Activated CD8-positive, alpha-beta memory T cell treated with anti-CD3 and anti-CD28 coated beads for 24 hours (primary cell): ENCODE results near the gene ZNF319.

Experiments used
- DNase-seq: peaks from one replicate; pipeline ENCODE4 v3.0.0-alpha.2; 2020

The ZNF319 gene

DNA sequence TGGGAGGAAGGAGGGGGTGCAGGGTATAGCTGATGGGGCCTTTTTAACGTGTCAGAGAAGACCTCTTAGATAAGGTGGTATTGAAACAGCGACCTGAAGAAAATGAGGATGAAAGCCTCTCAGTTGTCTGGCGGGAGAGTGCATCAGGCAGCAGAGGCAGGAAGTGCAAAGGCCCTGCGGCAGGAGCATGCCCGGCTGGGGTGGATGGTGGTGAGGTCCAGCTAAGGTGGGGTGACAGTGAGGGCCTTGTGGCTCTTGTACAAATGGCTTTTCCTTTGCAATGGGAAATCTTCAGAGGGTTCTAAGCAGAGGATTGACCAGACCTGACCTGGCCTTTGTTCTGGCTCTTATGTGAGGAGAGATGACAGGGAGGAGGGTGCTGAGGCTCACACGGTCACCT, 36.5 kb upstream of the ZNF319 start:
- DNase-seq, result no peak

DNA sequence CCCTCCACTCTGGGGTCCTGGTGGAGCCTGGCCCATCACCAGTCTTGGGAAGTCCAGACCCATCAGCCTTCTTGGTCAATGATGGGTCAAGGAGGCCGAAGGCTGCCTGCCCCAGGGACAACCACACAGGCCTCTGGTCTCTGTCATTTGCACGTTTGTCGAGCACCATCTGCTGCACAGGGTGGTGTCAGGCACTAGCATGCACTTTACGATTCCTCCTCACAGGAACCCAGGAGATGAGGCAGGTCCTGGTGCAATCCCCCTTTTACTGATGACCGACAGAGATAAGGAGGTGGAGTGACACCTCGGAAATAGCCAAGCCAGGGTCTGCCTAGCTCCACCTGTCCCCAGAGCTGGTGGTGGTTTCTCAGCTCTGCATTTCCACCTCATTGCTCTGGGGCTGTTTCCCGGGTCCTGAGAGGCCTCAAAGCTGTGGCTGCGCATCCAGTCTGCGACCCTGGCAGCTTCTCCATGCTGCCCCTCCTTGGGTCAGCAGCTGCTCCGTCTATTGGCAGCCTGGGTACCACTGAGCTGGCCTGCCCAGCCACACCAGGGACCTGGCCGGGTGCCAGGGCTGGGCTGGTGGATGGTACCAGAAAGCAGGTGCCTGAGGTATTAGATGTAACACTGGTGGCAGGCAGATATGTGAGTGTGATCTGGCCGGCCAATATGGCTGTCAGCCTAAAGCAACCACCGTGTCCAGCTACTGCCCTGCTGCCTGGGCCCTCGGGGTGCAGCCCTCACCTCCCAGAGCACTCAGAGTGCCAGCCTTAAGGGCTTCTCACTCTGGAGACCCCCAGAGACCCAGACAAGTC, 35.1 kb upstream of the ZNF319 start:
- no peak for DNase-seq

DNA sequence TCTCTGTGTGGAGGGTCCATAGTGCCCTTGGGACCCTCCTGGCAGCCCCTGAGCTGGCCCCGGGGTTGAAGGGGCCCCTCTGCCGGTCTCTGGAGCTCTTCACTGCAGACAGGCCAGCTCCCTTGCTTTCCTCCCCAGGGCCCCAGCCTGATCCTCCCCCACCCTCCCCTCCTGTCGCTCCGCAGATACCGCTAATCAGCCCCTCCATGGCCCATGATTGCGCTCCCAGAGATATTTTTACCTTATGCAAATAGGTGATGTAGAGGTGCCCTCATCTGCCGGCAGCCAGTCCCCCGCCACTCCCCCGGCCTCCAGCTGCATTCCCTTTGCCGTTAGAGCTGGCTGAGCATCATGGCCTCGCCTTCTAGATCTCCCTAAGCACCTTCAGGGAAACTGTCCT, 34.3 kb upstream of the ZNF319 start:
- DNase-seq, result no peak

DNA sequence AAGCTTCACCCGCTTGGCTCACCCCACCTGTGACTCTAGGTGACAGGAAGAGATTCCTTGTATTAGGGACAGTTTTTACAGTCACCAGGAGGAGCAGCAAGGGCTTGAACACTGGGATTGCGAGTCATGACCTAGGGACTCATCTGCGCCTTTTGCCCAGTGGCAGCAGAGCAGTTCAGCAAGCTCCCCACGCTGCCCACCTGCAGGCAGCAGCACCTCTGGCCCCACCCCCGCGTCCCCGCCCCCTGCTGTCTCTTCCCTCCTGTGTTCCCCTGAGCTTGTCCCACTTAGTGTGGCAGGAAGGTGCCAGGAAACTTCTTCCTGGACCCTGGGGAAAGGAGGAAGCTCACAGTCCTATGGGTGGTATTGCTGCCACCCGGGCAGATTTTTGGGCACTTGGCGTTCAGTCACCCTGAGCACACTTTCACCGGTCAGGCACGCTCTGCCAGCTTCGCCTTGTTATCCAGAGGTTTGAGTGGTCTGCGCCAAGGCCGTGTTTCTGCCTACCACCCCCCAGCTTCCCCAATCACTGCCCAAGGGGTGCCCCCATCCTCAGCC, 33.7 kb upstream of the ZNF319 start:
- DNase-seq, result no peak

DNA sequence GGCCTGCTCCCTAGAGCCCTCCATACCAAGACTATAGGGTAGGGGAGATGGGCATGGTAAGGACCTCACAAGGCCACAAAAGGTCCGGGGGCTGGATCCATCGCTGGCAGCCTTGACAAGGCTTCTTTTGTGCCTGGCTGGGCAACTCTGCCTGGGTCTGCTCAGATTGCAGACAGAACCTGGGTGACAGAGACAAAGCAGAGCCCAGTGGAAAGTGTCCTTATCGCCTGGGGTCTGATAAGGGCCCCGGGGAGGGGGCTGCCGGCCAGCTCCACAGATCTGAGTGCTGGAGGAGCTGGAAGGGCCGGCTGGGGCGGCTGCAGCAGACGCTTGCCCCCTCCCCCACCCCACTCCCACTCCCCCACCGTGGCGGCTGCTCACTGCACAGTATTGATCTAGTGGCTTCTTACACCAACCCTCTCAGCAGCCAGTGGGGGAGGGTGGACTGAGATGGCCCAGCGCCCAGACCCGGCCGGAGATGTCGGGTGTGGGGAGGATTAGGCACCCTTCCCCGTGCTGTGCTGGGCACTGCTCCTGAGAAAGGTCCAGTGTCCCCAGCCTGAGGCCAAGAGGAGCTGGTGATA, 32.3 kb upstream of the ZNF319 start:
- no peak for DNase-seq

DNA sequence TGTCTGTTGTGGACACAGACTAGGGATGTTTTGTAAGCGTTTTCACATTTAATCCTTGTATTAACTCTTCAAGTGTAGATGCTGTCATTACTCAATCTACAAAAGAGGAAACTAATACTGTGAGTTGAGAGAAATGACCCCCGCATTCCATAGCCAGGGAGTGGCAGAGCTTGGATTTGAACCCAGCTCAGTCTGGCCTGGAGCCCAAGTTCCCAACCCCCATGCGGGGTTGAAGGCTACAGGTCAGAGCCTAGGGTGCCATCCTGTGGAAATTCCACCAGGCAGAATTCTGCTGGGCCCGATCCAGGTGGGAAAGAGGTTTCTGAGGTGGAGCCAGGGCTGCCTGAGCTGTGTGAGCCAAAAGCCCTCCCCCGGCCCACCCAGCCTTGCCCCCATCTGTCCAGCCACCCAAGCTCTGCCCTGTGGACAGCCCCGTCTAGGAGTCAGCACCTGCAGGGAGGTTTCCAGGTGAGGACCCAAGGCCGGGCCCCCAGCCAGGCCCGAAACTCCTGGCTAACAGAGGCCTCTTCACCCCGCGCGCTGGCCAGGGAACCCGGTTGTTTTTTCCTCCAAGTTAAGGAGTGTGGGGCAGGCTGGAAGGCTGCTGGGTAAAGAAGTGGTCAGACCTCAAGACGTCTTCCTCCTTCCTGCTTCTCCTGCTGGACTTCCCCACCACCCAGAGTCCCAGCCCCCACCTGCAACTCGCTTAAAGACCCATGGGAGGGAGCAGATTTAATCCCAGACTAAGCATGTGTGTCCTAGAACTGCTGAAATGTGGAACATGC, 30.7 kb upstream of the ZNF319 start:
- DNase-seq, result no peak

DNA sequence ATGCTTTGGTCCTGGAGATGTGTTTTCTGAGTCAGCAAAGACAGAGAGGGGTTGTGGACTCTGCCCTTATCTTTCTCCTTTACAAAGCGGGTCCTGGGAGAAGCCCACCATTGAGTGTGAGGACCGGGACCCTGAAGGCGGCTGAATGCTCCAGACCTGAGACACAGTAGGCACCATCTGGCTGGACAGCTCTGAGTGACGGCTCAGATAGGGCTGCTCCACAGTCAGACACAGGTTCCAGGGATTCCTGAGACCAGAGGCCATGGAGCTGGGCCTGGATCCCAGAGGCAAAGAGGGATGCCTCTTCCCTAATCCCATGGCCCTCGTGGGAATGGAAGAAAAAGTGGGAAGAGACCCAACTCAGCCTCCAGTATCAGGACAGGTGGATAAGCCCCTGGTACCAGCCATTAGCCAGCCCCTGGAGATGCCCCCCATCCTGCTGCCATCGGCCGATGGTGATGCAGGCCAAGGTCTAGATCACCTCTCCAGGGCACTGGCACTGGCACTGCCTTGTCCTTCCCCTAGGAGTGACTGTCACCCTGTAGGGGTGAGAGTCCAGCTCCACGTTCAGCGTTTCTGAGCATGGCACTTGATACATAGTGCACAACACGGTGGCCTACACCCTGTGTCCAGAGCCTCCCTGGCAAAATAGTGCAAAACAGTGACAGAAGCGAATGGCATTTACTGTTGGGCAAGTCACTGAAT, 29.8 kb upstream of the ZNF319 start:
- no peak for DNase-seq

DNA sequence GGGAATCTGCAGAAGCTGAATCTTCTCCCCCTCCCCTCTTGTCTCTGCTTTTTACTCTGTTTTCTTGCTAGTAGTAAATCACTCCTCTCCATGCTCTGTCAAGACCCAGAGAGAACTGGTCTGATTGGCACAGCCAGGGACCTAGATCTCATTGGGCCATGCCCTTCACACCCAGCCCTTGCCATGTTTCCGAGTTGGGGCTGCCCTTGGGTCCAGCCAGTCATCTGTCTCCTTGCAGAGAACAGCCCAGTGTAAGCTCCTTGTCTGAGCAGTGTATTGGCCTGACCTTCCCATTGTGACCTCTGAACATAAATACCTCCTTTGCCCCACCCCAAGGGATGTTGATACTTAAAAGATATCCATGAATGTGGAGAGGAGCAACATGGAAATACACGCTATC, 28.9 kb upstream of the ZNF319 start:
- DNase-seq, result no peak

DNA sequence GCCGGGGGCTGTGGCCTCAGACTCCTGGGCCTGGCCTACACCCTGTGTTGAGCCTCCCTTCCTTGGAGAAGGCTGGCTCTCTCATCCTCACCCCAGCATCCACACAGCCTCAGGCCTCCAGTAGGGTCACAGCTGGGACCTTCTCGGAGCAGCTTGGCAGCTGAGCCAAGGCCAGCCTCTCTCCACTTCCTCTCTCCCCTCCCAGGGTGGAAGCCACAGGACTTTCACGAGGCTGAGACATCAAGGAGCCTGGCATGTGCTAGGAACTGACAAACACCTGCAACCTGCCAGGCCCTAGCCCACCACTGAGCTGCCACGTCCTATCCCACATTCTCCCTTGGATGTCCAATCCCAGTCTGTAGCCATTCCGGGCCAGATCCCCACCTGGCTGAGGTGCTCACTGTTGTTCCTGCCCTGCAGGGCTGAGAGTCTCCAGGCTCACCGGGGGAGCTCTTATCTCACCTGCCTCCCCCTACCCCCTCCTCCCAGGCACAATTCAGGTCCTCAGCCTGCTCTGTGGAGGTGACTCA, 28.1 kb upstream of the ZNF319 start:
- DNase-seq, result no peak

DNA sequence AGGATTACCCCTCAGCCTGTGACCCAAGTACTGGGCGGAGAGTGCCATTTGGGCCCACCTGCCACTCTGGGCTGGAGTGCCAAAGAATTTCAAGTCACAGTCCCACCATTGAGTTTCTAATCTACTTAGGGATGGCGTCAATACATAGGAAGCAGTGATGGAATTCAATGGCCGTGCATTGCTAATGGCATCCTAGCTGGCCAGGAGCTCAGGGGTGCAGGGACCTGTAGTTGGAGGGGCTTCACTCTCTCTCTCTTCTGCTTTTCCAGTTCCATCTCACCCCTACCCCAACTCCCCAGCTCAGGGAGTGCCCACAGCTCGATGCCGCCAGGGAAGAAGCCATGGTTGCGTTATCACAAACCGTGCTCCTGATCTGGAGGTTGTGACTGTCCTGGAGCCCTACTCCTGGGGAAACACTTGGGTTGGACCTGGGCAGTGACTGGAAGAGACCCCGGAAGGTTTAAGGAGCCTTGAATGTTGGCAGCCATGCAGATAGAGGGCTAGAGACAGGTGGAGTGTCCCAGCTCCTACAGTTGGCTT, 27.5 kb upstream of the ZNF319 start:
- DNase-seq, result no peak

DNA sequence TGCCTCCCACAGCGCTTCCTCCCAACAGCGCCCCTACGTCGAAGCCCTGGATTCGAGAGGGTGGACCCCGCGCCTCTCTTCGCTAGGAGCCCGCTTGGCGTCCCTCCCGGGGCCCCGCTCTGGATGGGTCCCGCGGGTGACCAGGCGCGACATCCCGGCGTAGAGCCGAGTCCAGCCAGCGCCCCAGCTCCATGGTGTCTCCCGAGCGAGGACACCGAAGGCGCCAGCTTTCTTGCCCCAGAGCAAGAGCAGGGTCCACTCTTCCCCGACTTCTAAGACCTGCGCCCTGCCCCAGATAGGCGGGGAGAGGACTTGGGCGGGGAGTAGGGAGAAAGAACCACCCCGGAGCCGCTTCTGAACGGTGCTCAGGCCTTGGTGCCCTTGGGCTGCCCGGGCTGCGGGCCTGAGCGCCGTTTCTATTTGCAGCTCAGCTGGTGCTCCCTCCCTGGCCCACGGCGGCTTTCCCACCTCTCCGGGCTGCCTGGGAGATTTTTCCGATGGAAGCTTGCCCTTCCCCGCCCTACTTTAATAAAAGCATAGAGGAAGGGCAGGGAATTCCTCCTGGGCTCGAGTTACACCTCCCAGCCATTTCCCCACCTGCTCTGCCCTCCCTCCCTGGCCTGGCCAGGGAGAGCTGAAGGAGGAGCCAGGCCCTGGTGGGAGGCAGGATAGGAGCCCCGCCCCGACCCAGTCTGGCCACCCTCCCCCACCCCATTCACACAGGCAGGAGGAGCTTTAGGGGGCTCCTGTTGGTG, 26.9 kb upstream of the ZNF319 start:
- no peak for DNase-seq

DNA sequence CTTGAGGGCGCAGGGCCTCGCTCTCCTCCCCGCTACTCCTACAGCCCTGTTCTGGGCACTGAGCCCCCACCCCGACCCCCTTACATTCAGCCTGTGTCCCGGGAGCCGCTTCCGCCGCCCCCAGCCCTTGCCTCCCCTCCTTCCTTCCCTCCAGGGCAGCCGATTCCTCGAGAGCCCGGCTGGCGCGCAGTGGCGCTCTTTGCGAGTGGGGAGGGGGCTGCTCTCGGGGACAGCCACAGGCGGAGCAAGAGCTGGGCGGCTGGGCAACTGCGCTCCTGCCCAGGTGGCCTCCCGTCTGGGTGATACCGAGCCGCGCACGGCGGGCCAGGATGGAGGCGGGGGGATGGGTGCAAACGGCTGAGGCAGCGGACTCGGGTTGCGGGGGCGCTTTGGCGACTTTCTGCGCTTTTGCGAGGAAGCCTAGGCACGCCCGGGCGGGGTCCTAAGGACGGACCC, 26.3 kb upstream of the ZNF319 start:
- no peak for DNase-seq

DNA sequence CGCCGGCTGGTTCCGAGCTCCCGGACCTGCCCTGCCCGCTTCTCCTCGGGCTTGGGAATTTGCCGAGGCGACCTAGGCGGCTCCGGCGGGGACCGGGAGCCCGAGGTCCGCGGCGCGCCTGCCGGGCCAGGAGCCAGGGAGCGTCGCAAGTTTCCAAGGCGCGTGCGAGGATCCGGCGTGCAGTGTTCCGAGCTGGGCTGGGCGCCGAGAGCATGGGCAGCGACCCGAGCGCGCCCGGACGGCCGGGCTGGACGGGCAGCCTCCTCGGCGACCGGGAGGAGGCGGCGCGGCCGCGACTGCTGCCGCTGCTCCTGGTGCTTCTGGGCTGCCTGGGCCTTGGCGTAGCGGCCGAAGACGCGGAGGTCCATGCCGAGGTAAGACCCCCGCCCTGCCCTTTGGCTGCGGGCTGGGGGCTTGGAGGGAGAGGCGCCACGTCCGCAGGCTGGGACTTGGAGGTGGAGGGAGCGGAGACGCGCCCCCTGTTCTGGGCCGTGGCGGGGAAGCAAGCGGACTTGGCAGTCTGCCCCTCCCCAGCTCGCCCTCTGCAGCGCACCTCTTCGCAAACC, 25.8 kb upstream of the ZNF319 start:
- DNase-seq, result peak; percentile 70

DNA sequence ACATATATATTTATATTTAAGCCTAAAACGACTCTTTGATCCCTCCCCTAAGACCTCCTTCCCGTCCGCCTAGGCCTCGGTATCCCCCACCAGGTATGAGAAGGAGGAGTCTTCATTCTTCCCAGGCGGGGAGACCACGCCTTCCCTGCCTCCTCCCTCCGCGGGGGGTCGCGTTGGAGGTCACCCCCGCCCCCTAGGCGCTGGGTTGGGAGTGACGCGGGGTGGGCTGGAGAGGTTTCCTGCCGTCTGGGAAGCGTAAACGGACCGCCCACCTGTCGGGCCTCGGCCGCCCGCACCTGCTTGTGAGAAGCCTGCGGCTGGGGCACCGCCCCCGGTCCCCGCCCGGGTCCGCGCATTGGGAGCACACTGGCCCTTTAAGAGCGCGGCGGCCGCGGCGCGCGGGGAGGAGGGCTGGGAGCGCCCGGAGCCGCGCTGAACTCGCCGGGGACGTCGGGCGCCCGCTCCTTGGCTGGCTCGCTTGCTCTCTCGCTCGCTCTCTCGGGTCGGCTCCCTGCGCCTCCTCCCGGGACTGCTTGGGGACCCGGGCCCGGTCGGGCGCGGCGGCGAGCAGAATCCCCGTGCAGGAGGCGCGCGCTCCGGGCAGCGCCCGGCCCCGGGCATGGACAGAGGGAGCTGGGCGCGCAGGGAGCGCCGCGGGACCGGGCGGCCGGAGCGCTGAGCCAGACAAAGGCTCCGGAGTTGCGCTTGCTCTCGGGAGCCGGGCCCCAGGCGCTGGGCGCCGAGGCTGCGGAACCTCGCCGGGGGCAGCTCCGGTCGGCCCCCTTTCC, 25.1 kb upstream of the ZNF319 start, which contains the start of gene MMP15:
Gene MMP15 (plus strand): TSS at position 404 of the 788 bp plus-strand sequence. CDS start 597 bp downstream, outside the sequence.
- peak; percentile 88 for DNase-seq

DNA sequence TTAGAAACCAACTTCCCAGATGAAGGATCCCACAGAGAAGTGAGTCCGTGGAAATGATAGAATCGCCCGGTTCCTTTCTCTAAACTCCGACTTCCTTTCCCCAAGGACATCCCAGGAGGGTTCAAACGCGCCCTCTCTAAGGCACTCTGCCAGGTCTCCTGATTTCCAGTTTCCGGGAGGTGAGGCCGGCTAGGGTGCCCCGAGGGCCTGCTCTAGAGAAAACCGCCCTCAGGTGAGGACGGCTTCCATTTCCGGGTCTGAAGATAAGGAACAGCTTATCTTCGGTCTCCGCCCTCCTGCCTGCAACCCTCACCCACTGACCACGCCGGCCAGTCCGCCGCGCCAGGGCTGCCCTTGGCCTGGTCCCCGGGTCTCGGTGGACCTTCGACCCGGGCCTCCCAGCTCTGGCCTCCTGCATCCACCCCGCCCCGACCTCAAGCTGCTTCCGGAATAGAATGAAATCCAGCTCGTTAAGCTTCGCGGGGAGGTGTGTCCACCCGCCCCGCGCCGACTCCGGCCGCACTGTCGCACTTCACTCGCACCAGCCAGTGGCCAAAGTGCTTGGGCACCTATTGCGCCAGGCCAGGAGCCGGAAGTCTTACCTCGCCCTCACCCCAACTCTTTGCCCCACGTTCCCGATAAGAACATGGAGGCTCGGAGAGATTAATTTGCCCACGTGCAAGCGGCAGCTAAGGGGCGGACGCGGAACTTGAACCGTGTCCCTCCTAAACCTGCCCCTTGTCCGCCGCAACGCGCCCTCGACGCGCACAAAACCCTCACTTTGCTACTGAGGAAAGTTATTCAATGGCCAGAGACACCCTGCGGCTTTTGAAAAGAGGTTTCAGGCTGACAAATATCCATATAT, 24.2 kb upstream of the ZNF319 start:
- peak; percentile 73 for DNase-seq

DNA sequence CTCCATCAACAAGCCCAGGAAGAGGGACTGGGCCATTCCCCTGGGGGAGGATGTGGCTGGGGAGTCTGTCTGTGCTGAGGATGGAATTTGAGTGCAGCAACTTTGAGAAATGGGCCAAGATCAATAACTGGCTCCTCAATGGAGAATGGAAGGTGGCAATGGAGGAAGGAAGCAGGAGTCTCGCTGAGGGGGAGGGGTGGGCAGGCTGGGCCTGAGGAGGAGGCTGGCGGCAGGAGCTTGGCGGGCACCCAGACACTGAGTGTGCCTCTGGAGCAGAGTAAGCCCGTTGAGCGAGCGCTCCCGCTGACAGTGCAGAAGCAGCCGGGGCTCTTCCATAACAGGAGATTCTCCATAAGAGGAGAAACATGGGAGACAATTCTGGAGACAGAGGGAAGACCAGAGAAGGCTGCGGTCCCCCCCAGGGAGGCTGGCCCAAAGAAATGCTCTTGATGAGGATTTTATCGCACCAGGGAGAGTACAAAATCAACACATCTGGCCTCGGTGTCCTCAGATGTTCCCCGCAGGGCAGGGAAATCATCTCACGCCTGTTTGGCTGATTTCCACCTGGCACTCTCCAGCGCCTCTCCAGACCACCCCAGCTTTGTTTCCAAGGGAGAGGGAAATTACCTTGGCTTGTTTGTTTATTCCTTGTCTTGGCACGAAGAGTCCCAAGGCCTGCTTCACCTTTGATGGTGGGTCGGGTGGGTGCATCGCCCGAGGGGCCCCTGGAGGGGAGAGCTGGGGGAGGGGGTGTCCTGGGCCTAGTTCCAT, 22.3 kb upstream of the ZNF319 start:
- DNase-seq, result no peak

DNA sequence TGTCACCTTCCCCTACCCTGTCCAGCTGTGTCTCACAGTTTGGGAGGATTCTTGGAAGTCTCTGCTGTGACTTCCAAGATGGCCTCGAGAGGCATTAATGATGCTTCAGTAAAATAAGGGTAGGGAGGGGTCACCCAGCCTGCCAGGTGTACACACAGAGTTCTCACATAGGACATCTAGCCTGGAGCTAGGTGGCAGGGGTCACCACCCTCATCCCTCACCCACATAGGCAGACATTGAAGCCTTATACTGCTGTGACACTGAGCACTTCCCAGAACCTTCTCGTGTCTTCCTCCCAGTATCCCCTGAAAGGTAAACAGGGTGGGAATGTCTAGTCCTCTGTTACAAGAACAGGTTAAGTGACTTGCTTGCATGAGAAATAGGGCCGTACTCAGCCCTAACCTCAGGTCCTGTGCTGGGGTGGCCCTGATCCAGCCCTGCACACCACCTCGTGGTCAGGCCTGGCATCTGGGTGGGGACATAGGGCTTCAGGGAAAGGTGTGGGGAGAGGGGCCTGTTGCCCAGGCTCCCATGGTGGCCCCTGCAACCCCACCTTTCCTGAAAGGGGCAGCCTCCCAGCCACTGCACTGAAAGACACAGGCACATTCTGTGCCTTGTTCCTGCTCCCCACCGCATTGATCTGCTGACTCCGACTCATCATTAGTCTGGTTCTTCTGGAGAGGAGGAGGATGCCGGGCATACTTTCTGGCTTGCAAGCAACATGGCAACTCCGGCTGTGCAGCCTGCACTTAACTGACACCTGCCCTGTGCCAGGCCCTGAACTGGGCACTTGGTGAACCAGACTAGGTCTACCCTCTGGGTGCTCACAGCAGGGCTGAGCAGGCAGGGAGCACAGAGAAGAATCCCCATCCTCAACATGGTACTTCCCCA, 21.4 kb upstream of the ZNF319 start:
- no peak for DNase-seq
